SU-DHL-6 (cell line): ENCODE results near the gene GRIK2.

Source experiments
- H2AFZ ChIP-seq: fragments of 200-600 bp; sonication (generic); 2 replicates; pipeline ENCODE4 v1.6.1; 2014; ENCODE audit warnings: low read depth, mild to moderate bottlenecking, moderate library complexity, mixed read lengths, antibody characterized with exemption, low read length; ENCODE audit not compliant: severe bottlenecking
- H3F3A ChIP-seq: fragments of 200-600 bp; shearing (Covaris generic); 2 replicates; pipeline ENCODE4 v1.6.0; 2016; ENCODE audit warnings: antibody characterized with exemption, mild to moderate bottlenecking; ENCODE audit not compliant: insufficient read depth
- H3K27ac ChIP-seq: fragments of 200-600 bp; sonication (generic); 2 replicates; pipeline ENCODE4 v1.5.1; 2016; ENCODE audit warnings: low read depth, mild to moderate bottlenecking, low read length, moderate library complexity, mixed read lengths
- H3K27me3 ChIP-seq: fragments of 200-600 bp; sonication (generic), shearing (Covaris generic); 2 replicates; pipeline ENCODE4 v1.6.0; 2014; ENCODE audit warnings: mild to moderate bottlenecking, low read length
- H3K36me3 ChIP-seq: fragments of 200-600 bp; sonication (generic); 2 replicates; pipeline ENCODE4 v1.6.1; 2014; ENCODE audit warnings: mild to moderate bottlenecking, low read length, mixed read lengths
- H3K4me2 ChIP-seq: fragments of 300-600, 200-600 bp; shearing (Covaris generic), sonication (generic); 2 replicates; pipeline ENCODE4 v1.6.0; 2014; ENCODE audit warnings: low read length, low read depth, mild to moderate bottlenecking; ENCODE audit not compliant: poor library complexity, severe bottlenecking
- H3K4me3 ChIP-seq: fragments of 200-600 bp; sonication (generic); 2 replicates; pipeline ENCODE4 v1.5.1; 2014; ENCODE audit warnings: antibody characterized with exemption, low read length, mild to moderate bottlenecking, mixed read lengths; ENCODE audit not compliant: insufficient read depth, poor library complexity, severe bottlenecking
- H3K79me2 ChIP-seq: fragments of 200-600 bp; sonication (generic); 2 replicates; pipeline ENCODE4 v1.6.1; 2014; ENCODE audit warnings: mild to moderate bottlenecking, low read length, moderate library complexity; ENCODE audit not compliant: insufficient read depth
- H3K9ac ChIP-seq: fragments of 200-600 bp; sonication (generic); 2 replicates; pipeline ENCODE4 v1.7.0; 2014; ENCODE audit warnings: mild to moderate bottlenecking, low read length
- H3K9me2 ChIP-seq: fragments of 200-600 bp; sonication (generic); replicated peaks from 2 replicates; pipeline ENCODE4 v1.6.1; 2014; ENCODE audit warnings: low read length; ENCODE audit not compliant: insufficient read depth
- H3K9me3 ChIP-seq: fragments of 200-600 bp; sonication (generic); 2 replicates; pipeline ENCODE4 v1.6.1; 2014; ENCODE audit warnings: low read length, mixed read lengths; ENCODE audit not compliant: insufficient read depth
- H4K20me1 ChIP-seq: fragments of 200-600 bp; sonication (generic); 2 replicates; pipeline ENCODE4 v1.6.1; 2014; ENCODE audit warnings: low read depth, mild to moderate bottlenecking, antibody characterized with exemption, low read length, moderate library complexity, mixed read lengths
- CTCF ChIP-seq: fragments of 200-600 bp; sonication (generic); IDR thresholded peaks from one replicate; pipeline ENCODE4 v1.5.1; 2017; ENCODE audit warnings: antibody characterized with exemption, mild to moderate bottlenecking, low read length, moderate library complexity; ENCODE audit not compliant: insufficient read depth, poor library complexity, severe bottlenecking
- EZH2phosphoT487 ChIP-seq: fragments of 200-600 bp; sonication (generic), shearing (Covaris generic); conservative IDR thresholded peaks from 2 replicates; pipeline ENCODE4 v1.6.1; 2018; ENCODE audit warnings: mild to moderate bottlenecking, antibody characterized with exemption, low read length, moderate library complexity, mixed read lengths

The GRIK2 gene

DNA sequence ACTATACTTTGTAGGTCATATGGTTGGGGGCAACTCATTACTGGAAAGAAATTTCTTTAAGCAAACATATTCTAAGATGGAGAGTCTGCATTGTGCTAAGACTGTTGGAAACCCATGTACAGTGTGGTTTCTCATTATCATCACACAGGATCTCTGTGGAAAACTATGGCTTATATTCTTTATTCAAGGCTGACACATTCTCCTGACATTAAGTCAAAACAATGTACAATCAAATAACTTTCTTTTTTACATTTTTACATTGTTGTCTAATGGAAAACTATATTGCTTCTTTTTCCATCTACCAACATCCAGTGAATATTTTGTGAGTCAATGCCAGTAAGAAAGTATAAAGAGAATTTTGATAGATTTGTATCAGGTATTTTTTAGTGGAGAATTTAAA, 417.6 kb downstream of the GRIK2 start:
- no peaks in the 10 kb centered on the region for H3K9me3 ChIP-seq
- no peaks in the 10 kb centered on the region for H3F3A ChIP-seq
- H3K36me3 ChIP-seq: no peaks in the 10 kb centered on the region
- no peak overlapping the region for H2AFZ ChIP-seq
- H3K27me3 ChIP-seq: no peaks in the 10 kb centered on the region
- H3K4me2 ChIP-seq: no peak overlapping the region
- H3K4me3 ChIP-seq: no peak overlapping the region
- H3K27ac ChIP-seq: no peak overlapping the region
- H3K9me2 ChIP-seq: no peaks in the 10 kb centered on the region
- H4K20me1 ChIP-seq: no peaks in the 10 kb centered on the region
- H3K79me2 ChIP-seq: no peaks in the 10 kb centered on the region
- TF ChIP-seq EZH2phosphoT487 (no peak), CTCF (no peak)
- H3K9ac ChIP-seq: no peak overlapping the region

DNA sequence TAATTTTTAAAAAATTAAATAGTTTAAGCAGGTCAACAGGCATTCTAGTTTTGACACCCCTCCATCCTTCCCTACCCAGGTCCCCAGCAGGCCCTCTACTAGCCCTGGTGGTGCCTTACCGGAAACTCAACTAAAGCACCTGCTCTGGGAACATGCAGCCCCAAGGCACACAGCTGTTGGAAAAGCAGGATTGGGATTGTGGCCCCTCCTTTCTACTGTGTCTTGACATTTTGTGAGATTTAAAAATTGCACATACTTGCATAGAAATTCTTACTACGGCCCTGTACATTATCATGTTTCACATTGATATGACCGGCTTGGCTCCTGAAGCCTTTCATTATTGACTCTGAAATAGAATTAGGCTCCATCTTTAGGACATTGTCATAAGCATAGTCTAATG, 423.2 kb downstream of the GRIK2 start:
- no peak for TF ChIP-seq EZH2phosphoT487
- no peak for TF ChIP-seq CTCF
- H3K27ac ChIP-seq: no peak overlapping the region

DNA sequence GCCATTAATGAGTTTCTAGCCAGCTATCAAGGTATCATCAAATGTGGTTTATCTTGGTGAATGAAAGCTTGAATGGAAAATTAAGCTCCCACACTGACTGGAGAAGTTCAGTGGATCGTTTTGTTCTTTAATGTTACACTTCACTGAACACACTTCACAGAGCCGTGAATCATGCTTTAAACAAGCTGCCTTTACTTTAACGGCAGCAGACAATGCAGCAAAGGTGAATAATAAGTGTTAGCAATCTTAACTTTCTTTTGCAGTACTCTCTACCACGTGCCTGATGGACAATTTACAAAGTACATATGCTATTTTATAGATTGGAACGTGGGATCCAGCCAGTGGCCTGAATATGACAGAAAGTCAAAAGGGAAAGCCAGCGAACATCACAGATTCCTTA, 424.5 kb downstream of the GRIK2 start:
- H3K27ac ChIP-seq: no peak overlapping the region
- TF ChIP-seq EZH2phosphoT487 (no peak), CTCF (no peak)
- no peaks in the 10 kb centered on the region for H4K20me1 ChIP-seq
- H2AFZ ChIP-seq: no peak overlapping the region
- no peak overlapping the region for H3K4me2 ChIP-seq
- no peaks in the 10 kb centered on the region for H3K79me2 ChIP-seq
- no peaks in the 10 kb centered on the region for H3K9me3 ChIP-seq
- no peak overlapping the region for H3K4me3 ChIP-seq
- H3K9ac ChIP-seq: no peak overlapping the region
- H3K9me2 ChIP-seq: no peaks in the 10 kb centered on the region
- H3K36me3 ChIP-seq: no peaks in the 10 kb centered on the region
- no peaks in the 10 kb centered on the region for H3F3A ChIP-seq
- H3K27me3 ChIP-seq: no peaks in the 10 kb centered on the region

More for the DNA sequence above, 423.2 kb downstream of the GRIK2 start:
- Histone ChIP-seq H3K4me2 (no peak overlapping the region), H2AFZ (no peak overlapping the region), H3K9me2 (no peaks in the 10 kb centered on the region), H3K27me3 (no peaks in the 10 kb centered on the region), H3K4me3 (no peak overlapping the region), H3K9ac (no peak overlapping the region), H3F3A (no peaks in the 10 kb centered on the region), H3K79me2 (no peaks in the 10 kb centered on the region), H4K20me1 (no peaks in the 10 kb centered on the region), H3K36me3 (no peaks in the 10 kb centered on the region), H3K9me3 (no peaks in the 10 kb centered on the region)
